ENCODE measurements around the gene R3HDM4. TPM values are rescaled to one million over a fixed set of nuclear protein-coding genes. Genes with fewer than 3 reads are reported as not detected.

The R3HDM4 gene
- total and polyA plus RNA-seq, 4 donors, result 14.1 to 72.4 (median 20.2) TPM

DNA sequence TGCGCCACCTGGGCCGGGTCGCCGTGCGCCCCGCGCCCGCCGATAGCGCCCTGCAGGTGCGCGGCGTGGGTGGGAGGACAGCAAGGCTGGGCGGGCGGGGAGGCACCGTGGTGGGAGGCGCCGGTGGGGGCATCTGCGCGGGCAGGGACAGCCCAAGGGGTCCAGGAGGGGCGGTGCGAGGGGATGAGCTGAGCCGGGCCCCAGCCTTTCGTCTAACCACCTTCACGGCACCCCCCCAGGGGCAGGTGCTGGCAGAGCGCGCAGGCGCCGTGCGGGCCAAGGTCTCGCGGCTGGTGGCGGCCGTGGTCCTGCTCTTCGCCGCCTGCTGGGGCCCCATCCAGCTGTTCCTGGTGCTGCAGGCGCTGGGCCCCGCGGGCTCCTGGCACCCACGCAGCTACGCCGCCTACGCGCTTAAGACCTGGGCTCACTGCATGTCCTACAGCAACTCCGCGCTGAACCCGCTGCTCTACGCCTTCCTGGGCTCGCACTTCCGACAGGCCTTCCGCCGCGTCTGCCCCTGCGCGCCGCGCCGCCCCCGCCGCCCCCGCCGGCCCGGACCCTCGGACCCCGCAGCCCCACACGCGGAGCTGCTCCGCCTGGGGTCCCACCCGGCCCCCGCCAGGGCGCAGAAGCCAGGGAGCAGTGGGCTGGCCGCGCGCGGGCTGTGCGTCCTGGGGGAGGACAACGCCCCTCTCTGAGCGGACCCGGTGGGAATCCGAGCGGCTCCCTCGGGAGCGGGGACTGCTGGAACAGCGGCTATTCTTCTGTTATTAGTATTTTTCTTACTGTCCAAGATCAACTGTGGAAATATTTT lies 7.2 kb upstream of the R3HDM4 start:
- TF ChIP-seq GABPA (IDR thresholded peaks at IDR 0.05 in 1 of 2, conservative IDR thresholded peaks at IDR 0.05 in 1 of 2) (no peak), SP1 (IDR thresholded peaks at IDR 0.05) (no peak), RAD21 (IDR thresholded peaks at IDR 0.05) (no peak), HNF4G (IDR thresholded peaks at IDR 0.05) (no peak), EGR1 (IDR thresholded peaks at IDR 0.05; ENCODE audit: low read depth in 2 of 2) (no peak), FOXA2 (IDR thresholded peaks at IDR 0.05) (no peak), RXRA (IDR thresholded peaks at IDR 0.05) (no peak), JUND (IDR thresholded peaks at IDR 0.05) (no peak), TAF1 (conservative IDR thresholded peaks at IDR 0.05) (no peak), NR2F2 (IDR thresholded peaks at IDR 0.05) (no peak)
- TF ChIP-seq, protein P1, sequence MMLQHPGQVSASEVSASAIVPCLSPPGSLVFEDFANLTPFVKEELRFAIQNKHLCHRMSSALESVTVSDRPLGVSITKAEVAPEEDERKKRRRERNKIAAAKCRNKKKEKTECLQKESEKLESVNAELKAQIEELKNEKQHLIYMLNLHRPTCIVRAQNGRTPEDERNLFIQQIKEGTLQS (IDR thresholded peaks at IDR 0.05), result no peak
- TF ChIP-seq, protein P2, sequence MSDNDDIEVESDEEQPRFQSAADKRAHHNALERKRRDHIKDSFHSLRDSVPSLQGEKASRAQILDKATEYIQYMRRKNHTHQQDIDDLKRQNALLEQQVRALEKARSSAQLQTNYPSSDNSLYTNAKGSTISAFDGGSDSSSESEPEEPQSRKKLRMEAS (IDR thresholded peaks at IDR 0.05), result no peak
- TF ChIP-seq, protein P3, sequence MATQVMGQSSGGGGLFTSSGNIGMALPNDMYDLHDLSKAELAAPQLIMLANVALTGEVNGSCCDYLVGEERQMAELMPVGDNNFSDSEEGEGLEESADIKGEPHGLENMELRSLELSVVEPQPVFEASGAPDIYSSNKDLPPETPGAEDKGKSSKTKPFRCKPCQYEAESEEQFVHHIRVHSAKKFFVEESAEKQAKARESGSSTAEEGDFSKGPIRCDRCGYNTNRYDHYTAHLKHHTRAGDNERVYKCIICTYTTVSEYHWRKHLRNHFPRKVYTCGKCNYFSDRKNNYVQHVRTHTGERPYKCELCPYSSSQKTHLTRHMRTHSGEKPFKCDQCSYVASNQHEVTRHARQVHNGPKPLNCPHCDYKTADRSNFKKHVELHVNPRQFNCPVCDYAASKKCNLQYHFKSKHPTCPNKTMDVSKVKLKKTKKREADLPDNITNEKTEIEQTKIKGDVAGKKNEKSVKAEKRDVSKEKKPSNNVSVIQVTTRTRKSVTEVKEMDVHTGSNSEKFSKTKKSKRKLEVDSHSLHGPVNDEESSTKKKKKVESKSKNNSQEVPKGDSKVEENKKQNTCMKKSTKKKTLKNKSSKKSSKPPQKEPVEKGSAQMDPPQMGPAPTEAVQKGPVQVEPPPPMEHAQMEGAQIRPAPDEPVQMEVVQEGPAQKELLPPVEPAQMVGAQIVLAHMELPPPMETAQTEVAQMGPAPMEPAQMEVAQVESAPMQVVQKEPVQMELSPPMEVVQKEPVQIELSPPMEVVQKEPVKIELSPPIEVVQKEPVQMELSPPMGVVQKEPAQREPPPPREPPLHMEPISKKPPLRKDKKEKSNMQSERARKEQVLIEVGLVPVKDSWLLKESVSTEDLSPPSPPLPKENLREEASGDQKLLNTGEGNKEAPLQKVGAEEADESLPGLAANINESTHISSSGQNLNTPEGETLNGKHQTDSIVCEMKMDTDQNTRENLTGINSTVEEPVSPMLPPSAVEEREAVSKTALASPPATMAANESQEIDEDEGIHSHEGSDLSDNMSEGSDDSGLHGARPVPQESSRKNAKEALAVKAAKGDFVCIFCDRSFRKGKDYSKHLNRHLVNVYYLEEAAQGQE (IDR thresholded peaks at IDR 0.05), result no peak
- TF ChIP-seq, protein P4, sequence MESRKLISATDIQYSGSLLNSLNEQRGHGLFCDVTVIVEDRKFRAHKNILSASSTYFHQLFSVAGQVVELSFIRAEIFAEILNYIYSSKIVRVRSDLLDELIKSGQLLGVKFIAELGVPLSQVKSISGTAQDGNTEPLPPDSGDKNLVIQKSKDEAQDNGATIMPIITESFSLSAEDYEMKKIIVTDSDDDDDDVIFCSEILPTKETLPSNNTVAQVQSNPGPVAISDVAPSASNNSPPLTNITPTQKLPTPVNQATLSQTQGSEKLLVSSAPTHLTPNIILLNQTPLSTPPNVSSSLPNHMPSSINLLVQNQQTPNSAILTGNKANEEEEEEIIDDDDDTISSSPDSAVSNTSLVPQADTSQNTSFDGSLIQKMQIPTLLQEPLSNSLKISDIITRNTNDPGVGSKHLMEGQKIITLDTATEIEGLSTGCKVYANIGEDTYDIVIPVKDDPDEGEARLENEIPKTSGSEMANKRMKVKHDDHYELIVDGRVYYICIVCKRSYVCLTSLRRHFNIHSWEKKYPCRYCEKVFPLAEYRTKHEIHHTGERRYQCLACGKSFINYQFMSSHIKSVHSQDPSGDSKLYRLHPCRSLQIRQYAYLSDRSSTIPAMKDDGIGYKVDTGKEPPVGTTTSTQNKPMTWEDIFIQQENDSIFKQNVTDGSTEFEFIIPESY (IDR thresholded peaks at IDR 0.05), result no peak
- H3K9ac ChIP-seq (ENCODE audit: low read depth in 1 of 2, low read length in 2 of 2), result no peak overlapping the region
- peaks cover 4 to 35% (median 20%) of the 10 kb centered on the region in 4 donors for H3K4me1 ChIP-seq (ENCODE audit: control insufficient read depth in 4 of 4, insufficient read depth in 4 of 4, low read length in 3 of 4)
- 3% methylated on average over 84 of the region's 84 CpGs for WGBS
- DNase-seq (ENCODE audit: low spot score), result no peak
- H3K27ac ChIP-seq (ENCODE audit: low read depth in 1 of 2, low read length in 2 of 2), result no peak overlapping the region
- peak overlapping the region in 1 of 3 donors; percentile 25 for H3K4me3 ChIP-seq (ENCODE audit: low read depth in 1 of 3, low read length in 3 of 3)
- peaks cover 0 to 15% (median 3%) of the 10 kb centered on the region in 4 donors for H3K27me3 ChIP-seq (ENCODE audit: control insufficient read depth in 4 of 4, insufficient read depth in 4 of 4, low read length in 3 of 4)
- H3K36me3 ChIP-seq (ENCODE audit: control insufficient read depth in 4 of 4, insufficient read depth in 3 of 4, low read depth in 1 of 4, low read length in 3 of 4), result no peaks in the 10 kb centered on the region
- no peaks in the 10 kb centered on the region for H3K9me3 ChIP-seq (ENCODE audit: control insufficient read depth in 4 of 4, low read length in 3 of 4)

DNA sequence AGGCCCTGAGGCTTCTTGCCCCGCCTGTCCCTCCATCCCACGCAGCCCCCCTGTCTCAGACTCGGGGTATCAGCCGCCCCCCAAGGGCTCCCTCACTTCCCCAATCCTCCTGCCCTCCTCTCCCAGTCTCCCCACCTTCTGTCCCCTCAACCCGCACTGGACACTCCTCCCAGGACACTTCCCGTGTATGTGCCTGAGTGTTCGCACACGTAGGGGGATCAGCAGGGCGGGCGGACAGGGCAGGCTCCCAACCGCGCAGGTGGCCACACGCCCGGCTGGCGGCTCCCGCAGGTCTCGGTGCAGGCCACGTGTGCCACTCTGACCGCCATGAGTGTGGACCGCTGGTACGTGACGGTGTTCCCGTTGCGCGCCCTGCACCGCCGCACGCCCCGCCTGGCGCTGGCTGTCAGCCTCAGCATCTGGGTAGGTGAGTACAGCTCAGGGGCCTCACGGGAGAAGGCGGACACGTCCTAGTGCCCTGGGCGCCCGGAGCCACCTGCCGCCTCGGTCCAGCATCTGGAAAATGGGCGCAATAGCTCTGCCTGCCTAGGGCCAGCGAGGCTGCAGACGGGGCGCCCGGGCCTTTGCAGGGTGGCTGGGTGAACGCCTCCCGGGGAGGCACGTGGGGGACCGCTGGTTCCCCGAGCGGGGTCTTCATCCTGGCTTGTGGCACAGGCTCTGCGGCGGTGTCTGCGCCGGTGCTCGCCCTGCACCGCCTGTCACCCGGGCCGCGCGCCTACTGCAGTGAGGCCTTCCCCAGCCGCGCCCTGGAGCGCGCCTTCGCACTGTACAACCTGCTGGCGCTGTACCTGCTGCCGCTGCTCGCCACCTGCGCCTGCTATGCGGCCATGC lies 6.4 kb upstream of the R3HDM4 start:
- Histone ChIP-seq H3K4me3 (ENCODE audit: low read depth in 1 of 3, low read length in 3 of 3) (peak overlapping the region in 1 of 3 donors; percentile 25), H3K9ac (ENCODE audit: low read depth in 1 of 2, low read length in 2 of 2) (no peak overlapping the region), H3K4me1 (ENCODE audit: control insufficient read depth in 4 of 4, insufficient read depth in 4 of 4, low read length in 3 of 4) (peaks cover 0 to 29% (median 14%) of the 10 kb centered on the region in 4 donors), H3K27me3 (ENCODE audit: control insufficient read depth in 4 of 4, insufficient read depth in 4 of 4, low read length in 3 of 4) (peaks cover 0 to 15% (median 3%) of the 10 kb centered on the region in 4 donors), H3K36me3 (ENCODE audit: control insufficient read depth in 4 of 4, insufficient read depth in 3 of 4, low read depth in 1 of 4, low read length in 3 of 4) (no peaks in the 10 kb centered on the region), H3K27ac (ENCODE audit: low read depth in 1 of 2, low read length in 2 of 2) (no peak overlapping the region), H3K9me3 (ENCODE audit: control insufficient read depth in 4 of 4, low read length in 3 of 4) (no peaks in the 10 kb centered on the region)
- DNase-seq (ENCODE audit: low spot score), result no peak
- WGBS, result 4% methylated on average over 68 of the region's 68 CpGs
- TF ChIP-seq YY1 (IDR thresholded peaks at IDR 0.05) (no peak), HNF4A (conservative IDR thresholded peaks at IDR 0.05) (no peak), HNF4G (IDR thresholded peaks at IDR 0.05) (no peak), RAD21 (IDR thresholded peaks at IDR 0.05) (no peak), FOXA2 (IDR thresholded peaks at IDR 0.05) (no peak), TAF1 (conservative IDR thresholded peaks at IDR 0.05) (no peak), FOXA1 (IDR thresholded peaks at IDR 0.05) (no peak), JUND (IDR thresholded peaks at IDR 0.05) (no peak), GABPA (IDR thresholded peaks at IDR 0.05 in 1 of 2, conservative IDR thresholded peaks at IDR 0.05 in 1 of 2) (no peak)
- TF ChIP-seq, protein P3 (IDR thresholded peaks at IDR 0.05), result no peak
- TF ChIP-seq, protein P5, sequence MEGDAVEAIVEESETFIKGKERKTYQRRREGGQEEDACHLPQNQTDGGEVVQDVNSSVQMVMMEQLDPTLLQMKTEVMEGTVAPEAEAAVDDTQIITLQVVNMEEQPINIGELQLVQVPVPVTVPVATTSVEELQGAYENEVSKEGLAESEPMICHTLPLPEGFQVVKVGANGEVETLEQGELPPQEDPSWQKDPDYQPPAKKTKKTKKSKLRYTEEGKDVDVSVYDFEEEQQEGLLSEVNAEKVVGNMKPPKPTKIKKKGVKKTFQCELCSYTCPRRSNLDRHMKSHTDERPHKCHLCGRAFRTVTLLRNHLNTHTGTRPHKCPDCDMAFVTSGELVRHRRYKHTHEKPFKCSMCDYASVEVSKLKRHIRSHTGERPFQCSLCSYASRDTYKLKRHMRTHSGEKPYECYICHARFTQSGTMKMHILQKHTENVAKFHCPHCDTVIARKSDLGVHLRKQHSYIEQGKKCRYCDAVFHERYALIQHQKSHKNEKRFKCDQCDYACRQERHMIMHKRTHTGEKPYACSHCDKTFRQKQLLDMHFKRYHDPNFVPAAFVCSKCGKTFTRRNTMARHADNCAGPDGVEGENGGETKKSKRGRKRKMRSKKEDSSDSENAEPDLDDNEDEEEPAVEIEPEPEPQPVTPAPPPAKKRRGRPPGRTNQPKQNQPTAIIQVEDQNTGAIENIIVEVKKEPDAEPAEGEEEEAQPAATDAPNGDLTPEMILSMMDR (IDR thresholded peaks at IDR 0.05; ENCODE audit: low read depth, low read length, missing input control), result no peak

Measured in liver (tissue), 9 donors.